ENCODE measurements around the gene ZNF276. TPM values are rescaled to one million over a fixed set of nuclear protein-coding genes. Genes with fewer than 3 reads are reported as not detected.

The ZNF276 gene
- total and polyA plus RNA-seq, 2 donors (not counting 1 experiment from before 2014, with no cell fraction given), result 6.2 to 12.7 TPM

- Histone ChIP-seq H3K27me3 (ENCODE audit: control insufficient read depth, insufficient read depth, low read length) (no peaks in the 10 kb centered on the region), H3K9ac (ENCODE audit: insufficient read depth, low read length) (no peak overlapping the region), H3K4me2 (ENCODE audit: extremely low read depth, insufficient read depth, low read length) (no peak overlapping the region), H3K27ac (ENCODE audit: insufficient read depth, low read length) (no peak overlapping the region), H2AFZ (ENCODE audit: low read length) (no peak overlapping the region), H4K20me1 (ENCODE audit: control insufficient read depth, extremely low read depth, insufficient read depth, low read length) (no peaks in the 10 kb centered on the region), H3K79me2 (ENCODE audit: control insufficient read depth, insufficient read depth, low read length) (no peaks in the 10 kb centered on the region), H3K9me3 (ENCODE audit: control insufficient read depth, insufficient read depth, low read depth, low read length) (no peaks in the 10 kb centered on the region), H3K36me3 (ENCODE audit: control insufficient read depth, insufficient read depth, low read length) (peaks cover 4% of the 10 kb centered on the region), H3K4me1 (ENCODE audit: control insufficient read depth, extremely low read depth, insufficient read depth, low read length) (peaks cover 1% of the 10 kb centered on the region), H3K4me3 (replicated peaks in 1 of 4; ENCODE audit: control extremely low read depth in 1 of 4, insufficient read depth in 1 of 4, low read depth in 3 of 4, low read length in 4 of 4) (no peak overlapping the region)
- TF ChIP-seq CTCF (conservative IDR thresholded peaks at IDR 0.05 in 1 of 2, IDR thresholded peaks at IDR 0.05 in 1 of 2; ENCODE audit: low read depth in 1 of 2, low read length in 2 of 2), result no peak
- no peak for TF ChIP-seq EZH2 (IDR thresholded peaks at IDR 0.05; ENCODE audit: low read length, missing control alignments)
- no peak for DNase-seq (ENCODE audit: low read depth in 2 of 2)
Measured at GRCh38 chr16:89710709-89711564, 10.4 kb upstream of the ZNF276 start.

GRCh38 chr16:89711601-89712273 lies 9.6 kb upstream of the ZNF276 start:
- H3K27me3 ChIP-seq (ENCODE audit: control insufficient read depth, insufficient read depth, low read length), result no peaks in the 10 kb centered on the region
- H3K36me3 ChIP-seq (ENCODE audit: control insufficient read depth, insufficient read depth, low read length), result peaks cover 4% of the 10 kb centered on the region
- H3K9ac ChIP-seq (ENCODE audit: insufficient read depth, low read length), result peak overlapping the region; percentile 53
- H4K20me1 ChIP-seq (ENCODE audit: control insufficient read depth, extremely low read depth, insufficient read depth, low read length), result no peaks in the 10 kb centered on the region
- peak overlapping the region; percentile 69 for H3K4me2 ChIP-seq (ENCODE audit: extremely low read depth, insufficient read depth, low read length)
- H2AFZ ChIP-seq (ENCODE audit: low read length), result no peak overlapping the region
- no peaks in the 10 kb centered on the region for H3K79me2 ChIP-seq (ENCODE audit: control insufficient read depth, insufficient read depth, low read length)
- peak; percentile 30 to 71 for DNase-seq (ENCODE audit: low read depth in 2 of 2)
- no peaks in the 10 kb centered on the region for H3K4me1 ChIP-seq (ENCODE audit: control insufficient read depth, extremely low read depth, insufficient read depth, low read length)
- H3K9me3 ChIP-seq (ENCODE audit: control insufficient read depth, insufficient read depth, low read depth, low read length), result no peaks in the 10 kb centered on the region
- peak overlapping the region; percentile 27 for H3K27ac ChIP-seq (ENCODE audit: insufficient read depth, low read length)
- TF ChIP-seq CTCF (conservative IDR thresholded peaks at IDR 0.05 in 1 of 2, IDR thresholded peaks at IDR 0.05 in 1 of 2; ENCODE audit: low read depth in 1 of 2, low read length in 2 of 2) (no peak), EZH2 (IDR thresholded peaks at IDR 0.05; ENCODE audit: low read length, missing control alignments) (no peak)
- peak overlapping the region; percentile 47 to 54 (median 51) for H3K4me3 ChIP-seq (replicated peaks in 1 of 4; ENCODE audit: control extremely low read depth in 1 of 4, insufficient read depth in 1 of 4, low read depth in 3 of 4, low read length in 4 of 4)

GRCh38 chr16:89712274-89712781 lies 9.0 kb upstream of the ZNF276 start:
- H3K79me2 ChIP-seq (ENCODE audit: control insufficient read depth, insufficient read depth, low read length), result no peaks in the 10 kb centered on the region
- peak overlapping the region; percentile 47 to 54 (median 51) for H3K4me3 ChIP-seq (replicated peaks in 1 of 4; ENCODE audit: control extremely low read depth in 1 of 4, insufficient read depth in 1 of 4, low read depth in 3 of 4, low read length in 4 of 4)
- no peaks in the 10 kb centered on the region for H3K9me3 ChIP-seq (ENCODE audit: control insufficient read depth, insufficient read depth, low read depth, low read length)
- H3K4me2 ChIP-seq (ENCODE audit: extremely low read depth, insufficient read depth, low read length), result peak overlapping the region; percentile 69
- TF ChIP-seq EZH2 (IDR thresholded peaks at IDR 0.05; ENCODE audit: low read length, missing control alignments), result no peak
- TF ChIP-seq CTCF (conservative IDR thresholded peaks at IDR 0.05 in 1 of 2, IDR thresholded peaks at IDR 0.05 in 1 of 2; ENCODE audit: low read depth in 1 of 2, low read length in 2 of 2), result no peak
- H3K9ac ChIP-seq (ENCODE audit: insufficient read depth, low read length), result peak overlapping the region; percentile 53
- peak overlapping the region; percentile 27 for H3K27ac ChIP-seq (ENCODE audit: insufficient read depth, low read length)
- H3K27me3 ChIP-seq (ENCODE audit: control insufficient read depth, insufficient read depth, low read length), result no peaks in the 10 kb centered on the region
- no peaks in the 10 kb centered on the region for H3K4me1 ChIP-seq (ENCODE audit: control insufficient read depth, extremely low read depth, insufficient read depth, low read length)
- peaks cover 4% of the 10 kb centered on the region for H3K36me3 ChIP-seq (ENCODE audit: control insufficient read depth, insufficient read depth, low read length)
- H4K20me1 ChIP-seq (ENCODE audit: control insufficient read depth, extremely low read depth, insufficient read depth, low read length), result no peaks in the 10 kb centered on the region
- no peak overlapping the region for H2AFZ ChIP-seq (ENCODE audit: low read length)
- DNase-seq (ENCODE audit: low read depth in 2 of 2), result peak; percentile 17 to 21
